HEK293 (cell line): ENCODE measurements around the gene LRRN4CL.

Experiments used
- CTCF ChIA-PET: fragments of 350-600 bp; formaldehyde crosslinking; extraction: SDS; loops from one replicate; lab custom pipeline; 2021; ENCODE audit warnings: antibody characterized with exemption; lab: Yijun Ruan, JAX
- POLR2A ChIA-PET: fragments of 300-600 bp; formaldehyde crosslinking; extraction: SDS; loops from one replicate; lab custom pipeline; 2020; ENCODE audit warnings: antibody characterized with exemption, inconsistent platforms; lab: Yijun Ruan, JAX
- H3K27ac ChIP-seq: fragments of 200-500 bp; sonication (Bioruptor generic); 2 replicates; pipeline ENCODE4 v1.5.1; 2014; ENCODE audit warnings: low read depth, low read length, control low read depth, inconsistent platforms; ENCODE audit errors: extremely low read depth
- H3K36me3 ChIP-seq, 2 experiments: fragments of 200-500 bp in 1 of 2; sonication (Bioruptor generic) in 1 of 2; 1 replicate in 1 of 2; 2 replicates in 1 of 2; pipeline ENCODE4 v1.5.1; 2014 to 2017; ENCODE audit warnings: inconsistent platforms in 2 of 2, low read length in 2 of 2; ENCODE audit not compliant: control insufficient read depth in 2 of 2, insufficient read depth in 1 of 2
- H3K4me1 ChIP-seq: fragments of 200-500 bp; sonication (Bioruptor generic); 2 replicates; pipeline ENCODE4 v1.5.1; 2014; ENCODE audit warnings: mild to moderate bottlenecking, low read length, inconsistent platforms; ENCODE audit not compliant: control insufficient read depth, insufficient read depth
- H3K4me3 ChIP-seq: 2 replicates; pipeline ENCODE4 v1.5.1; 2011; ENCODE audit warnings: low read depth, mild to moderate bottlenecking, control low read depth, low read length, moderate library complexity
- H3K9me3 ChIP-seq: fragments of 200-500 bp; sonication (Bioruptor generic); 2 replicates; pipeline ENCODE4 v1.5.1; 2014; ENCODE audit warnings: low read depth, low read length, inconsistent platforms; ENCODE audit not compliant: control insufficient read depth, insufficient read depth
- SP2 ChIP-seq: fragments of 450-650 bp; formaldehyde crosslinking; IDR thresholded peaks from 2 replicates; pipeline ENCODE4 v1.5.1; 2016; ENCODE audit warnings: missing biosample characterization, missing genetic modification characterization
- ZFHX2 ChIP-seq: fragments of 450-650 bp; formaldehyde crosslinking; conservative IDR thresholded peaks from 2 replicates; pipeline ENCODE4 v1.5.1; 2016; ENCODE audit warnings: missing biosample characterization, missing genetic modification characterization
- ZNF518A ChIP-seq: fragments of 450-650 bp; formaldehyde crosslinking; conservative IDR thresholded peaks from 2 replicates; pipeline ENCODE4 v1.5.1; 2016; ENCODE audit warnings: low read depth, missing biosample characterization, missing genetic modification characterization
- ZNF670 ChIP-seq: fragments of 450-650 bp; formaldehyde crosslinking; IDR thresholded peaks from 2 replicates; pipeline ENCODE4 v1.5.1; 2016; ENCODE audit warnings: missing biosample characterization, missing genetic modification characterization, low read depth
- TF ChIP-seq, protein P1 (sequence below): fragments of 450-650 bp; formaldehyde crosslinking; IDR thresholded peaks from 2 replicates; pipeline ENCODE4 v1.5.1; 2016; ENCODE audit warnings: missing biosample characterization, missing genetic modification characterization
- TF ChIP-seq, protein P2 (sequence below): fragments of 450-650 bp; formaldehyde crosslinking; IDR thresholded peaks from 2 replicates; pipeline ENCODE4 v1.5.1; 2016; ENCODE audit warnings: missing biosample characterization, missing genetic modification characterization
- TF ChIP-seq, protein P3 (sequence below): fragments of 450-650 bp; formaldehyde crosslinking; IDR thresholded peaks from 2 replicates; pipeline ENCODE4 v1.5.1; 2016; ENCODE audit warnings: missing biosample characterization, missing genetic modification characterization
- TF ChIP-seq, protein P4 (sequence below): fragments of 450-650 bp; formaldehyde crosslinking; IDR thresholded peaks from 2 replicates; pipeline ENCODE4 v1.5.1; 2016; ENCODE audit warnings: missing biosample characterization, missing genetic modification characterization

Gene LRRN4CL

GRCh38 chr11:62728171-62728988 is 39.0 kb upstream of the LRRN4CL start, which contains the start of gene TTC9C (continued):
- TF ChIP-seq ZNF518A (tag by site-specific recombination), result peak; percentile 74
- peak; percentile 31 for TF ChIP-seq ZFHX2 (tag by site-specific recombination)
- TF ChIP-seq, all 188 proteins: peak for 24

DNA sequence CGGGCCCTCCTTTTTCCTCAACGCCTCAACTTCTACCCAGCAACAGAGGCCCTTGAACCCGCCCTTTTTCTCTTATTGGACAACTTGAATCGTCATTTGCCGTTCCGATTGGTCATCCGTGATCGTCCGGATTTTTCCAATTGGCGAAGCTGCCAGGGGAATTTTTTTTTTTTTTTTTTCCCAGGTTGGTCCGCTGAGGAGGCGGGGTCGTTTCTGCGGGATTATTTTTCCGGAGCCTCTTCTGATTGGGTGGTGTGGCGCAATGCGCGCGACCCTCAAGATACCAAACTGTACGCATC is 38.5 kb upstream of the LRRN4CL start:
- TF ChIP-seq, protein P1, sequence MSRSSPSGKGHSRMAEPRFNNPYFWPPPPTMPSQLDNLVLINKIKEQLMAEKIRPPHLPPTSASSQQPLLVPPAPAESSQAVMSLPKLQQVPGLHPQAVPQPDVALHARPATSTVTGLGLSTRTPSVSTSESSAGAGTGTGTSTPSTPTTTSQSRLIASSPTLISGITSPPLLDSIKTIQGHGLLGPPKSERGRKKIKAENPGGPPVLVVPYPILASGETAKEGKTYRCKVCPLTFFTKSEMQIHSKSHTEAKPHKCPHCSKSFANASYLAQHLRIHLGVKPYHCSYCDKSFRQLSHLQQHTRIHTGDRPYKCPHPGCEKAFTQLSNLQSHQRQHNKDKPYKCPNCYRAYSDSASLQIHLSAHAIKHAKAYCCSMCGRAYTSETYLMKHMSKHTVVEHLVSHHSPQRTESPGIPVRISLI (tag by site-specific recombination), result peak; percentile 97
- peak; percentile 58 for TF ChIP-seq SP2 (tag by site-specific recombination)
- TF ChIP-seq, protein P2, sequence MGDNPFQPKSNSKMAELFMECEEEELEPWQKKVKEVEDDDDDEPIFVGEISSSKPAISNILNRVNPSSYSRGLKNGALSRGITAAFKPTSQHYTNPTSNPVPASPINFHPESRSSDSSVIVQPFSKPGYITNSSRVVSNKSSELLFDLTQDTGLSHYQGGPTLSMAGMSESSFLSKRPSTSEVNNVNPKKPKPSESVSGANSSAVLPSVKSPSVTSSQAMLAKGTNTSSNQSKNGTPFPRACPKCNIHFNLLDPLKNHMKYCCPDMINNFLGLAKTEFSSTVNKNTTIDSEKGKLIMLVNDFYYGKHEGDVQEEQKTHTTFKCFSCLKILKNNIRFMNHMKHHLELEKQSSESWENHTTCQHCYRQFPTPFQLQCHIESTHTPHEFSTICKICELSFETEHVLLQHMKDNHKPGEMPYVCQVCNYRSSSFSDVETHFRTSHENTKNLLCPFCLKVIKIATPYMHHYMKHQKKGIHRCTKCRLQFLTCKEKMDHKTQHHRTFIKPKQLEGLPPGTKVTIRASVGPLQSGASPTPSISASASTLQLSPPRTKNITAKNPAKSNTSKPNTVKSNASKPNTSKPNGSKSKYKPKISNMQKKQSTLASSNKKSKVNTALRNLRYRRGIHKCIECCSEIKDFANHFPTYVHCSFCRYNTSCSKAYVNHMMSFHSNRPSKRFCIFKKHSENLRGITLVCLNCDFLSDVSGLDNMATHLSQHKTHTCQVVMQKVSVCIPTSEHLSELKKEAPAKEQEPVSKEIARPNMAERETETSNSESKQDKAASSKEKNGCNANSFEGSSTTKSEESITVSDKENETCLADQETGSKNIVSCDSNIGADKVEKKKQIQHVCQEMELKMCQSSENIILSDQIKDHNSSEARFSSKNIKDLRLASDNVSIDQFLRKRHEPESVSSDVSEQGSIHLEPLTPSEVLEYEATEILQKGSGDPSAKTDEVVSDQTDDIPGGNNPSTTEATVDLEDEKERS (tag by site-specific recombination), result no peak
- TF ChIP-seq, protein P3, sequence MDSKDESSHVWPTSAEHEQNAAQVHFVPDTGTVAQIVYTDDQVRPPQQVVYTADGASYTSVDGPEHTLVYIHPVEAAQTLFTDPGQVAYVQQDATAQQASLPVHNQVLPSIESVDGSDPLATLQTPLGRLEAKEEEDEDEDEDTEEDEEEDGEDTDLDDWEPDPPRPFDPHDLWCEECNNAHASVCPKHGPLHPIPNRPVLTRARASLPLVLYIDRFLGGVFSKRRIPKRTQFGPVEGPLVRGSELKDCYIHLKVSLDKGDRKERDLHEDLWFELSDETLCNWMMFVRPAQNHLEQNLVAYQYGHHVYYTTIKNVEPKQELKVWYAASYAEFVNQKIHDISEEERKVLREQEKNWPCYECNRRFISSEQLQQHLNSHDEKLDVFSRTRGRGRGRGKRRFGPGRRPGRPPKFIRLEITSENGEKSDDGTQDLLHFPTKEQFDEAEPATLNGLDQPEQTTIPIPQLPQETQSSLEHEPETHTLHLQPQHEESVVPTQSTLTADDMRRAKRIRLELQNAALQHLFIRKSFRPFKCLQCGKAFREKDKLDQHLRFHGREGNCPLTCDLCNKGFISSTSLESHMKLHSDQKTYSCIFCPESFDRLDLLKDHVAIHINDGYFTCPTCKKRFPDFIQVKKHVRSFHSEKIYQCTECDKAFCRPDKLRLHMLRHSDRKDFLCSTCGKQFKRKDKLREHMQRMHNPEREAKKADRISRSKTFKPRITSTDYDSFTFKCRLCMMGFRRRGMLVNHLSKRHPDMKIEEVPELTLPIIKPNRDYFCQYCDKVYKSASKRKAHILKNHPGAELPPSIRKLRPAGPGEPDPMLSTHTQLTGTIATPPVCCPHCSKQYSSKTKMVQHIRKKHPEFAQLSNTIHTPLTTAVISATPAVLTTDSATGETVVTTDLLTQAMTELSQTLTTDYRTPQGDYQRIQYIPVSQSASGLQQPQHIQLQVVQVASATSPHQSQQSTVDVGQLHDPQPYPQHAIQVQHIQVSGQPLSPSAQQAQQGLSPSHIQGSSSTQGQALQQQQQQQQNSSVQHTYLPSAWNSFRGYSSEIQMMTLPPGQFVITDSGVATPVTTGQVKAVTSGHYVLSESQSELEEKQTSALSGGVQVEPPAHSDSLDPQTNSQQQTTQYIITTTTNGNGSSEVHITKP (tag by site-specific recombination), result peak; percentile 96
- TF ChIP-seq, protein P4, sequence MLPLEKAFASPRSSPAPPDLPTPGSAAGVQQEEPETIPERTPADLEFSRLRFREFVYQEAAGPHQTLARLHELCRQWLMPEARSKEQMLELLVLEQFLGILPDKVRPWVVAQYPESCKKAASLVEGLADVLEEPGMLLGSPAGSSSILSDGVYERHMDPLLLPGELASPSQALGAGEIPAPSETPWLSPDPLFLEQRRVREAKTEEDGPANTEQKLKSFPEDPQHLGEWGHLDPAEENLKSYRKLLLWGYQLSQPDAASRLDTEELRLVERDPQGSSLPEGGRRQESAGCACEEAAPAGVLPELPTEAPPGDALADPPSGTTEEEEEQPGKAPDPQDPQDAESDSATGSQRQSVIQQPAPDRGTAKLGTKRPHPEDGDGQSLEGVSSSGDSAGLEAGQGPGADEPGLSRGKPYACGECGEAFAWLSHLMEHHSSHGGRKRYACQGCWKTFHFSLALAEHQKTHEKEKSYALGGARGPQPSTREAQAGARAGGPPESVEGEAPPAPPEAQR, result no peak
- TF ChIP-seq ZNF670 (tag by site-specific recombination), result no peak
- Histone ChIP-seq H3K36me3 (peaks cover 12 to 45% of the 10 kb centered on the region in 2 experiments; a peak in 2 of 3 replicates), H3K9me3 (no peaks in the 10 kb centered on the region), H3K4me1 (peaks cover 4% of the 10 kb centered on the region; the same call in 1 of the 2 replicates), H3K4me3 (peak overlapping the region; percentile 93), H3K27ac (peak overlapping the region; percentile 98)
- CTCF ChIA-PET, result interaction anchor here (0.5 to 1.0 kb wide), 4 partner anchors 58 to 367 kb away, joined by 3 to 5 read pairs (median 4); partner anchors contain the start of genes C11orf98 and CSKMT
- POLR2A ChIA-PET, result interaction anchor here (0.5 to 10.0 kb wide), 38 partner anchors 10 to 163 kb away, joined by 3 to 137 read pairs (median 7); partner anchors contain the start of genes BSCL2, C11orf98, CSKMT and EEF1G
